GM10847 (cell line): ENCODE data around the gene CCDC63.

ENCODE experiments used
- POLR2A ChIP-seq: IDR thresholded peaks from 2 replicates; pipeline ENCODE4 v1.6.1; 2011; ENCODE audit not compliant: insufficient read length; ENCODE audit errors: extremely low read depth

The CCDC63 gene

GRCh38 chr12:110846615-110847566 lies at the start of gene CCDC63:
TSS of gene CCDC63 (plus strand) at chr12:110846987. CDS start at chr12:110852955, 5,968 bp downstream.
- TF ChIP-seq POLR2A, result no peak

DNA sequence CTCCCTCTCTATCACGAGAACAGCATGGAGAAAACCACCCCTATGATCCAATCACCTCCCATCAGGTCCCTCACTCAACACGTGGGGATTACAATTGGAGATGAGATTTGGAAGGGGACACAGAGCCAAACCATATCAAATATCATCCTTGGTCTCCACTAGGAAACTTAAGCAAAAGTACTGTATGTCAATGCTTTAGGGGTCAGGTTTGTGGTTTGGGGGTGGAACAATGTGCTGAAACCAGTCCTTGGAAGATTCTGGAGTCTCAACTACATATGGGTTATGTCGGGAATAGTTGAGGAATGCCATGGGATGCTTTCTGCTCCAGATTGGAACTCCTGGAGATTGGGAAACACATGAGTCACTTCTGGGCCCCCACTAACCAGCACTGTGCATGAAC lies 48.3 kb upstream of the CCDC63 start:
- no peak for TF ChIP-seq POLR2A

- no peak for TF ChIP-seq POLR2A
Observed at GRCh38 chr12:110802489-110802888, 44.3 kb upstream of the CCDC63 start.

DNA sequence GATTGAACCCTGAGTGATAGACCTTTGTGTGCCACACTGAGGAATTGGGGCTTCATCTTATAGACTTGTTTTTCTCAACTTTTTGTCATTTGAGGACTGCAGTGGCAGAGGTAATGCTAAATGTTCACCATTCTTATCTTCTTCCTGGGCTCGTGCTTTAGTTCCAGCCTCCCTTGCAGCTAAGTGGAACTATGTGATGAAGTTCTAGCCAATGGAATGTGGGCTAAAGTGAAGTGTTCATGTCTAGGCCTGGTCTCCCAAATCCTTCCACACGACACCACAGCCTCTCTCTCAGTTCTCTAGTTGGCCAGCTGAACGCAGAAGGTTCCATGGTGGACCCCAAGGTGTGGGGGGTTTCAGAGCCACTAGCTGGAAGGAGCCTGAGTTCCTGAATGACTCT lies 42.4 kb upstream of the CCDC63 start:
- no peak for TF ChIP-seq POLR2A

GRCh38 chr12:110807640-110808039 lies 39.1 kb upstream of the CCDC63 start:
- no peak for TF ChIP-seq POLR2A

DNA sequence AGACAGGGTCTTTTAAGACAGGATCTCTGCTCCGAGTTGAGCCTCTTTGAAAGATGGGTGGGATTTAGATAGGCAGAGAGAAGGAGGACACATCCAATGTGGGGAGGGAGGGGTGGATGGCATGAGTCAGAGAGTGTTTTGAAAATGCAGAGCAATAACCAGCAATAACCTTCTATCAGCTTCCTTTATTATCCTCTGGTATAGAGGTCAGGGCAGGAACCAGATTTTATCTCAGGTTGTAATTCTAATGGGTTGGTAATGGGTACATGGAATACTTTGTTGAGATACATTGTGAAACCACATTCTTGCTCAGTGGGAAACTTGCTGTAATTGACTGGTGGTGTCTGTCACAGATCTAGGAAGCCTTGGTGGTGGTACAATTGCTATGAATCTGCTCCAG lies 37.6 kb upstream of the CCDC63 start:
- TF ChIP-seq POLR2A, result no peak

DNA sequence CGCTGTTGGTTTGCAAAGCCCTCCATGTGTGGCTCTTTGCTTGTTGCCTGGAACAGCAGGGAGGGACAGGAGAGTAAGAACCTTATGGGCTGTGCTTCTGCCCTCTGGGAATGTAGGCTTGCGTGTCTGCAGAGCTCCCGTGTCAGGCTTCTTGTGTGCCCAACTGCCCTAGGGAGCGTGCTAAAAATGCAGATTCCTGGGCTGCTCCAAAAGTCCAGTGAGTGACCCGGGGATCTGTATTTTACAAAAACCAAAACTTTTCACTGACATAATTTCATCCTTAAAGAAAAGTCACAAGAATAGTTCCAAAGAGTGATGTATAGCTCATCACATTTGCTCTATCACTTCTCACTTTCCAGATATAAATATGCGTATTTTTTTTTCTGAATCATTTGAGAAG lies 34.8 kb upstream of the CCDC63 start:
- TF ChIP-seq POLR2A, result no peak

- no peak for TF ChIP-seq POLR2A
Observed at GRCh38 chr12:110813285-110813684, 33.5 kb upstream of the CCDC63 start.

GRCh38 chr12:110813756-110814155 lies 33.0 kb upstream of the CCDC63 start:
- TF ChIP-seq POLR2A, result no peak

GRCh38 chr12:110816248-110816647 lies 30.5 kb upstream of the CCDC63 start:
- TF ChIP-seq POLR2A, result no peak

DNA sequence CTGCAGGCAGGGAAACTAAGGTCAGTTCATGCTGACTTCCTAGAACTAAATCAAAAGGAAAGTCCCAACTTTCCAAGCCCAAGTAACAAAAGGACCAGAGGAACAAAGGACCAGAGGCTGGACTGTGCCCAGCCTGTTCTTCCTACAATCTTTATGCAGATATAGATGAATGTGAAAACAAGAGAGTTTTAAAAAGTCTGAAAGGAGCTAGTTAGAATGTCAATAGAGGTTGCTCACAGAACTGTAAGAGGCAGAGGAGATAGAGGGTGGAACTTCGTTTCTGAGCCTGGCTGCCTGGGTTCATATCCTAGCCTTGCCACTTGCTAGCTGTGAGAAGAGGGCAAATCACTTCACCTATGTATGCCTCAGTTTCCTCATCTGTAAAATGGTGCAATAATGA lies 30.0 kb upstream of the CCDC63 start:
- no peak for TF ChIP-seq POLR2A

- no peak for TF ChIP-seq POLR2A
Observed at GRCh38 chr12:110818511-110818910, 28.3 kb upstream of the CCDC63 start.

DNA sequence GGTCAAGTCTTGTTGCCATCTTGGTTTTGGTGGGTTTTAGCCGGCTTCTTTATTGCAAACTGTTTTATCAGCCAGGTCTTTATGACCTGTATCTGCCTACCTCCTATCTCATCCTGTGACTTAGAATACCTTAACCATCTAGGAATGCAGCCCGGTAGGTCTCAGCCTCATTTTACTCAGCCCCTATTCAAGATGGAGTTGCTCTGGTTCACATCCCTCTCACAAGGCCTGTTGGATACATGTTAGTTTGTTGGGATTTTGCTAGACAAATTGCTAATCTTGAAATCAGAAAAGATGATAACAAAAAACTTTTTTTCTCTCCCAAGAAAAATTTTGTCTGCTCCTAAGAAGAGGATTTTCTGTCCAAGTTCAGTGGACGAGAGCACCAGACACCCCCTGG lies 27.6 kb upstream of the CCDC63 start:
- TF ChIP-seq POLR2A, result no peak

DNA sequence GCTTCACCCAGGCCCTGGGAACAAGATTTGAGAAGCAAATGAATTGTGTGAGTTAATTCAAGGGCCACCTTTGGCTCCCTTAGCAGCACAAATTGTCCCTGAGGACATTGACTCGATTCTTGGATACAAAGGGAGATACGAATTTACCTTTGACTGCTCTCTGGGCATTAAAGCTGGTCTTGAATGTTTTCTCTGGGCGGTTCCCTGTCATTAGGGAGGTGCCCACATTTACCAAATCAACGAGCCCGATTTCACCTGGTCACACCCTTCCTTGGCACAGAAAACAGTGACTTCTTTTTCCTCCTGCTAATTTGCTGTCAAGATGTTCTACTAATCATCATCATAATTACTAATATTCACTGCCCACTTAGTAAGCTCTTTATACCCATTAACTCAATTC lies 27.1 kb upstream of the CCDC63 start:
- TF ChIP-seq POLR2A, result no peak

GRCh38 chr12:110821917-110822316 lies 24.9 kb upstream of the CCDC63 start:
- TF ChIP-seq POLR2A, result no peak

DNA sequence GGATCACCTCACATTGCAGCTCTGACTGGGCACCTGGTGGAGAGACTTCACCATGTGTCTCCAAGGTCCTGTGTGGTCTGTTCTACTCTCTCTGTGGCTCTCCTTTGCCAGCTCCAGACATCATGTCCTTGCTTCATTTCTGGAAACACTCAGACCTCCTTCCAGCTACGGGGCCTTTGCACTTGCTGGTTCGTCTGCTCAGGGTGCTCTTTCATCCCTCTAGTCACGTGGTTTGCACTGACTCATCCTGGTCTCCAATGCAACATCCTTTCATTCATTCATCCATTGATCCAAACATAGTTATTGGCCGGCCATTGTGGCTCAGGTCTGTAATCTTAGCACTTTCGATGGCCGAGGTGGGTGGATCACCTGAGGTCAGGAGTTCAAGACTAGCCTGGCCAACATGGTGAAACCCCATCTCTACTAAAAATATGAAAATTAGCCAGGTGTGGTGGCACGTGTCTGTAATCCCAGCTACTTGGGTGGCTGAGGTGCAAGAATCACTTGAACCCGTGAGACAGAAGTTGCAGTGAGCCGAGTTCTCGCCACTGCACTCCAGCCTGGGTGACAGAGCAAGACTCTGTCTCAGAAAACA lies 23.9 kb upstream of the CCDC63 start:
- no peak for TF ChIP-seq POLR2A
